ENCODE results near the gene CEP83.
"Not testable (repeated sequence)": the region's sequence is repeated elsewhere in the genome, so short reads cannot be mapped to it uniquely, and the experiment has no call there.

Gene CEP83

GRCh38 chr12:94379479-94380113, 80.1 kb downstream of the CEP83 start:
- no peak for DNase-seq

GRCh38 chr12:94377599-94377998, 82.1 kb downstream of the CEP83 start:
- DNase-seq = no peak

GRCh38 chr12:94374124-94374523, 85.5 kb downstream of the CEP83 start:
- DNase-seq = no peak

- DNase-seq = no peak
Observed at GRCh38 chr12:94372461-94372860, 87.2 kb downstream of the CEP83 start.

GRCh38 chr12:94362653-94363052, 97.0 kb downstream of the CEP83 start:
- no peak for DNase-seq

- no peak for DNase-seq
Observed at GRCh38 chr12:94359761-94360160, 99.9 kb downstream of the CEP83 start.

GRCh38 chr12:94353130-94353529, 106.5 kb downstream of the CEP83 start:
- no peak for DNase-seq

GRCh38 chr12:94340573-94340972, 119.1 kb downstream of the CEP83 start:
- no peak for DNase-seq

GRCh38 chr12:94338006-94338794, 121.5 kb downstream of the CEP83 start:
- no peak for DNase-seq

GRCh38 chr12:94336211-94336925, 123.3 kb downstream of the CEP83 start:
- DNase-seq = no peak

GRCh38 chr12:94333396-94333795, 126.3 kb downstream of the CEP83 start:
- no peak for DNase-seq

- DNase-seq = no peak
Observed at GRCh38 chr12:94329366-94329765, 130.3 kb downstream of the CEP83 start.

- no peak for DNase-seq
Observed at GRCh38 chr12:94327809-94328208, 131.9 kb downstream of the CEP83 start.

GRCh38 chr12:94326727-94327126, 132.9 kb downstream of the CEP83 start:
- no peak for DNase-seq

- DNase-seq = no peak
Observed at GRCh38 chr12:94326234-94326633, 133.4 kb downstream of the CEP83 start.

- no peak for DNase-seq
Observed at GRCh38 chr12:94322346-94322745, 137.3 kb downstream of the CEP83 start.

- DNase-seq = no peak
Observed at GRCh38 chr12:94320109-94320508, 139.6 kb downstream of the CEP83 start.

- DNase-seq = no peak
Observed at GRCh38 chr12:94318181-94318580, 141.5 kb downstream of the CEP83 start.

GRCh38 chr12:94316600-94316999, 143.1 kb downstream of the CEP83 start:
- DNase-seq = not testable (repeated sequence)

GRCh38 chr12:94312378-94312777, 147.3 kb downstream of the CEP83 start:
- no peak for DNase-seq

- DNase-seq = no peak
Observed at GRCh38 chr12:94309373-94309772, 150.3 kb downstream of the CEP83 start.

GRCh38 chr12:94308612-94309011, 151.1 kb downstream of the CEP83 start:
- DNase-seq = no peak

GRCh38 chr12:94305130-94305957, 154.3 kb downstream of the CEP83 start:
- DNase-seq = no peak
